ENCODE measurements around the gene KCNIP1. TPM values are rescaled to one million over a fixed set of nuclear protein-coding genes. Genes with fewer than 3 reads are reported as not detected.

Gene KCNIP1
- total and polyA plus RNA-seq, 10 donors = 0.08 to 20.0 (median 9.4) TPM

DNA sequence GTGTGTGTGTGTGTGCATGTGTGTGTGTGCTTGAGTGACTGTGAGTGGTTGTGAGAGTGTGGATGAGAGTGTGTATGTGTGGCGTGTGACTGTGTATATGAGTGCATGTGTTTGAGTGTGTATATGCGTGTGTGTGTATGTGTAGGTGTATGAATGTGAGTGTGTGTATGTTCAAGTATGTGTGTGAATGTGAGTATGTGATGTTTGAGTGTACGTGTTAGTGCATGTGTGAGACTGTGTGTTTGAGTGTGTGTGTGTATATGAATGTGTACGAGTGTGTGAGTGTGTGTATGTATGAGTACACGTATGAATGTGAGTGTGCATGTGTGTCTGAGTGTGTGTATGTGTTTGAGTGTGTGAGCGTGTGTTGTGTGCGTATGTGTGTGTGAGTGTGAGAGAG, 47.8 kb downstream of the KCNIP1 start:
- Histone ChIP-seq H3K4me1 (peaks cover 0 to 12% (median 3%) of the 10 kb centered on the region in 6 donors), H3K36me3 (no peaks in the 10 kb centered on the region), H3K27me3 (replicated peaks in 1 of 7) (peaks cover 0 to 57% (median 4%) of the 10 kb centered on the region in 7 donors), H3K9me3 (no peaks in the 10 kb centered on the region), H3K27ac (peak overlapping the region in 1 of 8 donors; percentile 36), H3K4me3 (no peak overlapping the region)
- TF ChIP-seq, protein P1, sequence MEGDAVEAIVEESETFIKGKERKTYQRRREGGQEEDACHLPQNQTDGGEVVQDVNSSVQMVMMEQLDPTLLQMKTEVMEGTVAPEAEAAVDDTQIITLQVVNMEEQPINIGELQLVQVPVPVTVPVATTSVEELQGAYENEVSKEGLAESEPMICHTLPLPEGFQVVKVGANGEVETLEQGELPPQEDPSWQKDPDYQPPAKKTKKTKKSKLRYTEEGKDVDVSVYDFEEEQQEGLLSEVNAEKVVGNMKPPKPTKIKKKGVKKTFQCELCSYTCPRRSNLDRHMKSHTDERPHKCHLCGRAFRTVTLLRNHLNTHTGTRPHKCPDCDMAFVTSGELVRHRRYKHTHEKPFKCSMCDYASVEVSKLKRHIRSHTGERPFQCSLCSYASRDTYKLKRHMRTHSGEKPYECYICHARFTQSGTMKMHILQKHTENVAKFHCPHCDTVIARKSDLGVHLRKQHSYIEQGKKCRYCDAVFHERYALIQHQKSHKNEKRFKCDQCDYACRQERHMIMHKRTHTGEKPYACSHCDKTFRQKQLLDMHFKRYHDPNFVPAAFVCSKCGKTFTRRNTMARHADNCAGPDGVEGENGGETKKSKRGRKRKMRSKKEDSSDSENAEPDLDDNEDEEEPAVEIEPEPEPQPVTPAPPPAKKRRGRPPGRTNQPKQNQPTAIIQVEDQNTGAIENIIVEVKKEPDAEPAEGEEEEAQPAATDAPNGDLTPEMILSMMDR (IDR thresholded peaks at IDR 0.05 in 8 of 11, conservative IDR thresholded peaks at IDR 0.05 in 3 of 11) = no peak
- TF ChIP-seq POLR2AphosphoS5 (IDR thresholded peaks at IDR 0.05) = no peak
- TF ChIP-seq POLR2A (IDR thresholded peaks at IDR 0.05) = no peak
- DNase-seq = no peak
- WGBS, 5 donors = 94 to 97% (median 95%) methylated on average over 7 of the region's 7 CpGs
- intact Hi-C loops (cut with DNase I; ENCODE audit: low total_unique reads) = no loop called here

DNA sequence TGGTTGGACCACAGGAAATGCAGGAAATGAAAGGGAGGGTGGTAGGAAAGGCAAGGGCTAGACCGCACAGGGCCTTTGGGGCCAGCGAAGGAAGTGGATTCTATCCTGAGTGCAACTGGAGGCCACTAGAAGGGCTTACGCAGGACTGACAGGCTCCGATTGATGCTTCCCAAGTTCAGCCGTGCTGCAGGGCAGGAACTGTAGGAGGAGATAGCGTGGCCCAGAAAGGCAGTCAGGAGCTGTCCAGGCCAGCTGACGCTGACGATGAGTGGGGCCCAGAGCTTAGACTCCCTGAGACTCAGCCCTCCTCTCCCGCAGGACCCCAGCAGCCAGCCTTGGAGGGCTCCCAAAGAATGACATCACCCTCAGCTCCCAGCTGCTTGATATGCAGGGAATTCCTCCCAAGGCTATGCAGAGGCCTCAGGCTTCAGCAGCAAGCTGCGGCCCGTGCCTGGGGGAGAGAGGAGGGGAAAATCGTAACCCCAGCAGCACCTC, 48.8 kb downstream of the KCNIP1 start:
- peak; percentile 45 to 59 (median 51) for TF ChIP-seq POLR2AphosphoS5 (IDR thresholded peaks at IDR 0.05)
- TF ChIP-seq, protein P1 (IDR thresholded peaks at IDR 0.05 in 8 of 11, conservative IDR thresholded peaks at IDR 0.05 in 3 of 11) = peak in 1 of 11 experiments; percentile 3
- TF ChIP-seq POLR2A (IDR thresholded peaks at IDR 0.05) = no peak
- Histone ChIP-seq H3K27me3 (replicated peaks in 1 of 7) (peaks cover 0 to 53% (median 4%) of the 10 kb centered on the region in 7 donors), H3K4me1 (peaks cover 0 to 12% (median 3%) of the 10 kb centered on the region in 6 donors), H3K27ac (peak overlapping the region in 6 of 8 donors; percentile 9 to 42 (median 28)), H3K4me3 (no peak overlapping the region), H3K9me3 (no peaks in the 10 kb centered on the region), H3K36me3 (no peaks in the 10 kb centered on the region)
- intact Hi-C loops (cut with DNase I; ENCODE audit: low total_unique reads) = no loop called here
- 3 to 7% (median 5%) methylated on average over 8 to 12 of the region's 12 CpGs for WGBS, 5 donors
- DNase-seq = peak; percentile 80

DNA sequence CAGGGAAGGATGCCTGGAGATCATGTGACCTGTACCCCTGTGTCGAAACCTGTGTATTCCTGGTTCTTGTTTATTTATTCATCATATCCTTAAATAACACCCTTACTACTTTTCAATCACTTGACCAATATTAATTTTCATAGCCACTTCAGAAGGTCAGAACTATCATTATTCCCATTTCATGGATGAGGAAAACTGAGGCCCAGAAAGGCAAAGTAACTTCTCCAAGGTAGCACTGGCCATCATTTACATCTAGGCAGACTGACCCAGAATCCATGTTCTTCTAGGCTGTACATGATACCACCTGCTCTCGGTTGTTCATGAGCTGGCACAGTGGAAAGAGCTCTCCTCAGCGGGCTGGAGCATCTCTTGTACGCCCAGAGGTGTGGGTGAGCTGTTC, 49.4 kb downstream of the KCNIP1 start:
- H3K36me3 ChIP-seq = no peaks in the 10 kb centered on the region
- intact Hi-C loops (cut with DNase I; ENCODE audit: low total_unique reads) = no loop called here
- H3K9me3 ChIP-seq = no peaks in the 10 kb centered on the region
- DNase-seq = no peak
- H3K4me3 ChIP-seq = no peak overlapping the region
- TF ChIP-seq POLR2AphosphoS5 (IDR thresholded peaks at IDR 0.05) (no peak), POLR2A (IDR thresholded peaks at IDR 0.05) (no peak)
- TF ChIP-seq, protein P1 (IDR thresholded peaks at IDR 0.05 in 8 of 11, conservative IDR thresholded peaks at IDR 0.05 in 3 of 11) = no peak
- H3K27me3 ChIP-seq (replicated peaks in 1 of 7) = peaks cover 0 to 52% (median 4%) of the 10 kb centered on the region in 7 donors
- WGBS, 5 donors = 57 to 64% (median 62%) methylated on average over 4 of the region's 4 CpGs
- H3K4me1 ChIP-seq = peaks cover 0 to 12% (median 3%) of the 10 kb centered on the region in 6 donors
- peak overlapping the region in 4 of 8 donors; percentile 9 to 42 (median 30) for H3K27ac ChIP-seq

DNA sequence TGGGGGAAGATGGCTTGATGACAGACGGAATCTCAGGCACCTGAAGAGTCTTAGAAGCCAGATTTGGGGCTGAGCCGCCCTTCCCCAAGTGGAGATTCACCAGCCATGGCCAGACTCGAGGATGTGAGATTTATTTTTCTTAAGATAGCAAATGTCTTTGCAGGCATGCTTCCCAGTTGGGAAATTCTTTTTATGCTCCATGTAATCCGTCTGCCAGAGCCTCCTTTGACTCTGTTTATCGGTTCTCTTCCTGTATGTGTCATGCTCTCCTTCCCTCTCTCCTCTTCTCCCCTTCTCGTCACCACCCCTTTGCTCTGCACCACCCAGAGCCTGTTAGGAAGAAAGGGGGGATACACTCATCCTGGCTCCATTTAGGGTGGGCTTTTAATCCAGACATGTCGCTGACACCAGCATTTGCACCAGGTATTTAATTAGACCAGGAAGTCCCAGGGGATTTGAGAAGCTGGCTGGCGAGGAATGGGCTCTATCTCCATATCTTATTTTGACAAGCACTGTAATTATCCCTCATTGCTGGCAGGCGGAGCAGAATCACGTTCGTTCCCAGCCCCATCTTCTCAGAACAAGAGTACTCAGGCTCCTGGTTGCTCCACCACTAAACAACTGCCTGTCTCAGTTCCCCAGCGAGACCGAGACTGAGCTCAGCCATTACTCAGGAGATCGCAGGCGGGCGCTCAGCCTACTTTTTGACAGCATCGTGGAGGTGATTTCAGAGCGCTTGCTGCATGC, 50.9 kb downstream of the KCNIP1 start:
- Histone ChIP-seq H3K4me3 (no peak overlapping the region), H3K27me3 (replicated peaks in 1 of 7) (peaks cover 0 to 43% (median 4%) of the 10 kb centered on the region in 7 donors), H3K36me3 (no peaks in the 10 kb centered on the region), H3K27ac (no peak overlapping the region), H3K4me1 (peaks cover 0 to 12% (median 3%) of the 10 kb centered on the region in 6 donors), H3K9me3 (no peaks in the 10 kb centered on the region)
- no peak for DNase-seq
- intact Hi-C loops (cut with DNase I; ENCODE audit: low total_unique reads) = no loop called here
- 75 to 86% (median 80%) methylated on average over 18 of the region's 18 CpGs for WGBS, 5 donors
- TF ChIP-seq POLR2AphosphoS5 (IDR thresholded peaks at IDR 0.05) = no peak
- TF ChIP-seq, protein P1 (IDR thresholded peaks at IDR 0.05 in 8 of 11, conservative IDR thresholded peaks at IDR 0.05 in 3 of 11) = no peak
- TF ChIP-seq POLR2A (IDR thresholded peaks at IDR 0.05) = no peak
